H1 (cell line): ENCODE results near the gene PM20D1. TPM values are rescaled to one million over a fixed set of nuclear protein-coding genes. Genes with fewer than 3 reads are reported as not detected.

ENCODE experiments used
- CTCF ChIA-PET: fragments of 300-600 bp; sonication (Branson Sonifier 250); formaldehyde crosslinking; loops from one replicate; lab custom pipeline; 2021; ENCODE audit not compliant: partially characterized antibody; lab: Charles Lee
- POLR2A ChIA-PET: fragments of 300-600 bp; sonication (Branson Sonifier 250); formaldehyde crosslinking; loops from one replicate; lab custom pipeline; 2021; ENCODE audit warnings: inconsistent platforms; ENCODE audit not compliant: partially characterized antibody; lab: Charles Lee
- DNase-seq, 2 experiments: peaks; one replicate each; pipeline versions ENCODE4 v3.0.0 to v3.0.0-alpha.2; 2010 to 2022; ENCODE audit warnings: low spot score in 2 of 2, low read depth in 1 of 2, mixed read lengths in 1 of 2
- FAIRE-seq: peaks from 2 replicates; lab custom pipeline; 2011; peaks lifted over from hg19 to GRCh38; lab: Jason Lieb, UNC
- H2AFZ ChIP-seq: 2 replicates; pipeline ENCODE4 v1.8.1; 2012; ENCODE audit warnings: low read length, inconsistent platforms
- H2AK5ac ChIP-seq: 2 replicates; pipeline ENCODE4 v1.6.1; 2013; ENCODE audit warnings: low read depth, low read length
- H2BK120ac ChIP-seq: replicated peaks from 2 replicates; pipeline ENCODE3; 2013; ENCODE audit warnings: low read depth, low read length, inconsistent platforms
- H2BK12ac ChIP-seq: 2 replicates; pipeline ENCODE4 v1.6.1; 2013; ENCODE audit warnings: low read depth, low read length
- H2BK15ac ChIP-seq: 2 replicates; pipeline ENCODE4 v1.6.1; 2013; ENCODE audit warnings: low read length
- H2BK20ac ChIP-seq: 2 replicates; pipeline ENCODE4 v1.6.1; 2013; ENCODE audit warnings: low read length
- H2BK5ac ChIP-seq: 2 replicates; pipeline ENCODE4 v1.6.1; 2013; ENCODE audit warnings: low read depth, low read length
- H3K14ac ChIP-seq: 2 replicates; pipeline ENCODE4 v1.6.1; 2013; ENCODE audit warnings: inconsistent platforms; ENCODE audit not compliant: insufficient read length
- H3K18ac ChIP-seq: 2 replicates; pipeline ENCODE4 v1.6.1; 2013; ENCODE audit warnings: low read length; ENCODE audit errors: extremely low read depth
- H3K23ac ChIP-seq: 2 replicates; pipeline ENCODE4 v1.6.1; 2013; ENCODE audit warnings: inconsistent platforms; ENCODE audit not compliant: insufficient read length
- H3K23me2 ChIP-seq: 2 replicates; pipeline ENCODE4 v1.6.1; 2013; ENCODE audit warnings: low read depth, low read length
- H3K27ac ChIP-seq: 2 replicates; pipeline ENCODE4 v1.6.1; 2011; ENCODE audit warnings: low read depth, low read length, inconsistent platforms
- H3K27me3 ChIP-seq, 4 experiments: replicated peaks in 1 of 4; 1 replicate in 1 of 4; 2 replicates in 3 of 4; pipeline versions ENCODE4 v1.6.1 to v1.8.1; 2011 to 2013; ENCODE audit warnings: low read length in 3 of 4, mild to moderate bottlenecking in 3 of 4, inconsistent platforms in 2 of 4, mixed read lengths in 2 of 4, moderate library complexity in 1 of 4; ENCODE audit not compliant: control insufficient read depth in 3 of 4, insufficient read depth in 3 of 4; ENCODE audit errors: extremely low read depth in 1 of 4
- H3K36me3 ChIP-seq, 4 experiments: 2 replicates each; pipeline versions ENCODE4 v1.6.1 to v1.8.1; 2011 to 2013; ENCODE audit warnings: mild to moderate bottlenecking in 4 of 4, low read length in 3 of 4, moderate library complexity in 2 of 4, control low read depth in 1 of 4, inconsistent platforms in 1 of 4; ENCODE audit not compliant: insufficient read depth in 4 of 4, control insufficient read depth in 2 of 4
- H3K4ac ChIP-seq: replicated peaks from 2 replicates; pipeline ENCODE3; 2013; ENCODE audit warnings: low read length, low read depth, mixed read lengths, inconsistent platforms; ENCODE audit not compliant: insufficient read length
- H3K4me1 ChIP-seq, 4 experiments: replicated peaks in 1 of 4; 1 replicate in 1 of 4; 2 replicates in 3 of 4; pipeline versions ENCODE4 v1.6.1 to v1.8.1; 2011 to 2013; ENCODE audit warnings: low read length in 3 of 4, inconsistent platforms in 2 of 4, mixed read lengths in 1 of 4; ENCODE audit not compliant: insufficient read depth in 4 of 4, control insufficient read depth in 3 of 4
- H3K4me2 ChIP-seq, 2 experiments: 2 replicates each; pipeline versions ENCODE4 v1.6.1 to v1.8.1; 2011 to 2013; ENCODE audit warnings: low read depth in 2 of 2, low read length in 2 of 2, control low read depth in 1 of 2, inconsistent platforms in 1 of 2, mild to moderate bottlenecking in 1 of 2; ENCODE audit not compliant: insufficient read depth in 1 of 2
- H3K4me3 ChIP-seq, 4 experiments: fragments of 200-600, 300-600 bp in 1 of 4; sonication (generic), shearing (Covaris generic), sonication (Bioruptor Twin) in 1 of 4; 2 replicates each; pipeline versions ENCODE4 v1.5.1 to v1.8.1; 2011 to 2016; ENCODE audit warnings: low read length in 4 of 4, low read depth in 3 of 4, control low read depth in 2 of 4, inconsistent platforms in 2 of 4, mild to moderate bottlenecking in 2 of 4, mixed read lengths in 1 of 4, moderate library complexity in 1 of 4; ENCODE audit not compliant: insufficient read depth in 2 of 4; ENCODE audit errors: extremely low read depth in 1 of 4
- H3K56ac ChIP-seq: replicated peaks from 2 replicates; pipeline ENCODE3; 2013; ENCODE audit warnings: low read depth, mild to moderate bottlenecking, mixed read lengths, low read length, inconsistent platforms; ENCODE audit not compliant: insufficient read length
- H3K79me1 ChIP-seq: 2 replicates; pipeline ENCODE4 v1.6.1; 2013; ENCODE audit warnings: low read depth, low read length, control low read depth
- H3K79me2 ChIP-seq, 2 experiments: 2 replicates each; pipeline versions ENCODE4 v1.6.1 to v1.8.1; 2012 to 2013; ENCODE audit warnings: low read length in 2 of 2, mild to moderate bottlenecking in 2 of 2, inconsistent platforms in 1 of 2; ENCODE audit not compliant: insufficient read depth in 2 of 2, control insufficient read depth in 1 of 2
- H3K9ac ChIP-seq, 4 experiments: replicated peaks in 1 of 4; 1 replicate in 1 of 4; 2 replicates in 3 of 4; pipeline versions ENCODE4 v1.6.1 to v1.8.1; 2011 to 2013; ENCODE audit warnings: low read depth in 3 of 4, low read length in 3 of 4, control low read depth in 2 of 4, mild to moderate bottlenecking in 2 of 4, moderate library complexity in 2 of 4, inconsistent platforms in 1 of 4; ENCODE audit errors: extremely low read depth in 1 of 4
- H3K9me3 ChIP-seq, 2 experiments: 2 replicates each; pipeline versions ENCODE4 v1.6.1 to v1.8.1; 2012 to 2013; ENCODE audit warnings: mild to moderate bottlenecking in 2 of 2, moderate library complexity in 2 of 2, control low read depth in 1 of 2, inconsistent platforms in 1 of 2, low read depth in 1 of 2, low read length in 1 of 2, mixed read lengths in 1 of 2; ENCODE audit not compliant: insufficient read depth in 2 of 2
- H4K20me1 ChIP-seq, 2 experiments: replicated peaks in 1 of 2; 2 replicates each; pipeline versions ENCODE3 to v1.8.1; 2011 to 2013; ENCODE audit warnings: inconsistent platforms in 2 of 2, low read length in 2 of 2, mild to moderate bottlenecking in 1 of 2; ENCODE audit not compliant: insufficient read depth in 2 of 2, control insufficient read depth in 1 of 2
- H4K5ac ChIP-seq: 2 replicates; pipeline ENCODE4 v1.6.1; 2013; ENCODE audit warnings: low read length, low read depth, mixed read lengths, inconsistent platforms; ENCODE audit not compliant: insufficient read length
- H4K8ac ChIP-seq: 2 replicates; pipeline ENCODE4 v1.8.0; 2013; ENCODE audit warnings: mild to moderate bottlenecking, moderate library complexity, low read length, inconsistent platforms; ENCODE audit not compliant: insufficient read depth; ENCODE audit errors: extremely low read depth
- H4K91ac ChIP-seq: replicated peaks from 2 replicates; pipeline ENCODE3; 2013; ENCODE audit warnings: low read length, mixed read lengths, inconsistent platforms; ENCODE audit not compliant: insufficient read length
- CBX8 ChIP-seq: fragments of 300-800, 300-1000 bp; sonication (generic); IDR thresholded peaks from 2 replicates; pipeline ENCODE4 v1.7.1; 2016; ENCODE audit warnings: low read depth, low read length, borderline replicate concordance
- CHD1 ChIP-seq: IDR thresholded peaks from 2 replicates; pipeline ENCODE4 v1.6.1; 2012; ENCODE audit warnings: low read depth, low read length, improper control_type of control experiment
- CTBP2 ChIP-seq: IDR thresholded peaks from 2 replicates; pipeline ENCODE4 v1.7.0; 2011; ENCODE audit warnings: borderline replicate concordance, mild to moderate bottlenecking, moderate library complexity, mixed read lengths, low read length; ENCODE audit not compliant: insufficient read depth, insufficient read length
- EZH2 ChIP-seq: fragments of 200-600 bp; sonication (generic); IDR thresholded peaks from 2 replicates; pipeline ENCODE4 v1.7.1; 2012; ENCODE audit warnings: low read depth, mild to moderate bottlenecking, moderate library complexity, low read length, inconsistent platforms; ENCODE audit not compliant: severe bottlenecking
- JUND ChIP-seq: IDR thresholded peaks from 2 replicates; pipeline ENCODE4 v1.6.1; 2011; ENCODE audit warnings: mild to moderate bottlenecking, improper control_type of control experiment, low read length
- KDM5A ChIP-seq: fragments of 200-600 bp; IDR thresholded peaks from 2 replicates; pipeline ENCODE4 v1.7.1; 2012; ENCODE audit warnings: mild to moderate bottlenecking, low read length, inconsistent platforms, mixed read lengths
- MAFK ChIP-seq: IDR thresholded peaks from 2 replicates; pipeline ENCODE4 v1.6.1; 2012; ENCODE audit warnings: low read depth, mild to moderate bottlenecking, improper control_type of control experiment, low read length
- MAX ChIP-seq: IDR thresholded peaks from 2 replicates; pipeline ENCODE4 v1.6.1; 2012; ENCODE audit warnings: inconsistent platforms
- NANOG ChIP-seq: IDR thresholded peaks from 2 replicates; pipeline ENCODE4 v1.6.1; 2011; ENCODE audit warnings: low read length, low read depth, mild to moderate bottlenecking, inconsistent platforms; ENCODE audit not compliant: insufficient read depth, poor library complexity, severe bottlenecking
- POLR2A ChIP-seq, 2 experiments: IDR thresholded peaks; 1 replicate in 1 of 2; 2 replicates in 1 of 2; pipeline ENCODE4 v1.6.1; 2011; ENCODE audit warnings: low read depth in 2 of 2, low read length in 2 of 2, mild to moderate bottlenecking in 2 of 2; ENCODE audit errors: control extremely low read depth in 1 of 2
- RBBP5 ChIP-seq: IDR thresholded peaks from 2 replicates; pipeline ENCODE4 v1.7.1; 2012; ENCODE audit warnings: low read depth, mild to moderate bottlenecking, inconsistent platforms, low read length, moderate library complexity, borderline replicate concordance
- SAP30 ChIP-seq: fragments of 300-600 bp; sonication (generic); IDR thresholded peaks from 2 replicates; pipeline ENCODE4 v1.7.1; 2012; ENCODE audit warnings: low read length, moderate library complexity, mild to moderate bottlenecking, inconsistent platforms; ENCODE audit not compliant: insufficient read depth, insufficient replicate concordance
- SUZ12 ChIP-seq: fragments of 200-600 bp; sonication (generic); IDR thresholded peaks from 2 replicates; pipeline ENCODE4 v1.6.1; 2012; ENCODE audit warnings: mild to moderate bottlenecking, inconsistent platforms, low read length, moderate library complexity, mixed read lengths
- TAF7 ChIP-seq: optimal IDR thresholded peaks from 2 replicates; pipeline ENCODE3; 2011; ENCODE audit warnings: low read depth, mild to moderate bottlenecking, inconsistent platforms, low read length, moderate library complexity, borderline replicate concordance
- ZNF274 ChIP-seq: IDR thresholded peaks from 2 replicates; pipeline ENCODE4 v1.7.0; 2012; ENCODE audit warnings: low read length, borderline replicate concordance; ENCODE audit errors: extremely low read depth
- WGBS, 2 experiments: shearing (Covaris generic) in 1 of 2; methylation state at CpG; one replicate each; pipeline versions ENCODE4 v1.1.6 to v1.1.7; 2013 to 2015; ENCODE audit warnings: low lambda C conversion rate in 2 of 2, mixed read lengths in 2 of 2, inconsistent platforms in 1 of 2, low coverage in 1 of 2, missing lambda C conversion rate in 1 of 2; ENCODE audit not compliant: insufficient replicate concordance in 2 of 2, insufficient coverage in 1 of 2, insufficient read length in 1 of 2; ENCODE audit errors: extremely low coverage in 1 of 2, missing lambda C conversion rate in 1 of 2; 5-methylcytosine and 5-hydroxymethylcytosine counted together
- polyA plus RNA-seq, 7 experiments: library from polyadenylated mRNA; depleted of rRNA in 3 of 7; stranded (reverse) in 5 of 7; unstranded in 2 of 7; fragments of >200 nt in 5 of 7; fragments of 200-250 nt in 2 of 7; gene quantifications; 1 replicate in 5 of 7; 2 replicates in 1 of 7; 4 replicates in 1 of 7; pipeline versions ENCODE4 v1.2.1 to v1.2.3, GENCODE V29; 2011 to 2013; ENCODE audit warnings: missing spikeins in 2 of 7, mixed read lengths in 2 of 7
- total RNA-seq: library from RNA; stranded (reverse); fragmentation: NEBNext Ultra II Directional; extraction: Animal tissue kit (Norgen Biotek cat#: 25700); gene quantifications from 2 replicates; pipeline ENCODE4 v1.2.1, GENCODE V29; 2021

PM20D1 gene
- total and polyA plus RNA-seq, 2 of the 8 experiments (the other 6 are each of a cell fraction or from before 2014, with no cell fraction given): 0.05 TPM; not detected in 1

- 96% methylated on average over 2 of the region's 2 CpGs; no CpG with 5 or more reads in 1 of the 2 experiments for WGBS, 2 experiments
- no peak overlapping the region for H3K14ac ChIP-seq
- no peak overlapping the region for H3K9ac ChIP-seq
- no peak overlapping the region for H3K56ac ChIP-seq
- H3K4ac ChIP-seq: no peak overlapping the region
- no peaks in the 10 kb centered on the region for H4K20me1 ChIP-seq
- no peak overlapping the region for H2AK5ac ChIP-seq
- no peak overlapping the region for H4K91ac ChIP-seq
- no peak overlapping the region for H2BK12ac ChIP-seq
- no peak overlapping the region for H2BK20ac ChIP-seq
- H2BK5ac ChIP-seq: no peak overlapping the region
- H3K4me2 ChIP-seq: no peak overlapping the region
- no peak for TF ChIP-seq TAF7
- no peak for TF ChIP-seq JUND
- no peak for TF ChIP-seq CTBP2
- TF ChIP-seq SAP30: no peak
- no peak for TF ChIP-seq NANOG
- no peak for TF ChIP-seq ZNF274
- no peak for TF ChIP-seq KDM5A
- no peak for TF ChIP-seq SUZ12
- no peak for TF ChIP-seq RBBP5
- TF ChIP-seq MAX: no peak
- no peak for TF ChIP-seq MAFK
- no peak for TF ChIP-seq POLR2A (IDR thresholded peaks at IDR 0.05; ENCODE audit: control extremely low read depth in 1 of 2, low read depth in 2 of 2, low read length in 2 of 2)
- TF ChIP-seq EZH2: no peak
- TF ChIP-seq CHD1: no peak
- TF ChIP-seq CBX8: no peak
- H3K23me2 ChIP-seq: no peaks in the 10 kb centered on the region
- no peaks in the 10 kb centered on the region for H3K9me3 ChIP-seq
- no peak overlapping the region for H3K18ac ChIP-seq
- no peak overlapping the region for H4K5ac ChIP-seq
- no peak overlapping the region for H2BK120ac ChIP-seq
- H2AFZ ChIP-seq: no peak overlapping the region
- FAIRE-seq (no peak), DNase-seq (no peak)
- no peaks in the 10 kb centered on the region for H3K27me3 ChIP-seq
- H2BK15ac ChIP-seq: no peak overlapping the region
- H3K4me1 ChIP-seq: no peaks in the 10 kb centered on the region
- no peaks in the 10 kb centered on the region for H3K79me2 ChIP-seq
- no peak overlapping the region for H3K27ac ChIP-seq
- no peak overlapping the region for H3K23ac ChIP-seq
- ChIA-PET CTCF (no interaction called here), POLR2A (no interaction called here)
- no peaks in the 10 kb centered on the region for H3K36me3 ChIP-seq
- no peaks in the 10 kb centered on the region for H3K79me1 ChIP-seq
- no peak overlapping the region for H3K4me3 ChIP-seq
- H4K8ac ChIP-seq: no peak overlapping the region
These were observed 11.6 kb upstream of the PM20D1 start for GRCh38 chr1:205861540-205861939.
